Measurements from ENCODE around the gene CPNE4.
"Not testable (repeated sequence)": the region's sequence is repeated elsewhere in the genome, so short reads cannot be mapped to it uniquely, and the experiment has no call there.

Gene CPNE4

DNA sequence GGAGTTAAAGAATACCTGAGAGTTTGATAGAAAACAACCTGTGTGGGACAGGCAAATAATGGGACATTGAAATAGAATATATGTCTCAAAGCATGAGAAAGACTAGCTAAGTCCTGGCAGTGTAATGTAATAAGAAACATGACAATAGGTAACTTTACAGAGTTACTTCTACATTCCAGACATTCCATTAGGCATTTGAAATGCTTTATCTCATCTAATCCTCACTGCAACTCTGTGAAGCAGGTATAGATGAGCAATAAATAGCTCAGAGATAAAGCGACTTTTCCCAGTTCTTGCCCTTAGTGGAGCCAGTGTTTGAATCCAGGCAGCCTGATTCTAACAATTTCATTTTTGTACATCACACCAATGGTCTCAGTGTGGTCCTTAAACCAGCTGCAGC is 76.8 kb downstream of the CPNE4 start:
- DNase-seq (ENCODE audit: low read depth), result no peak

- peak; percentile 4 for DNase-seq (ENCODE audit: low read depth)
Observed at GRCh38 chr3:131957511-131957910, 77.3 kb downstream of the CPNE4 start.

DNA sequence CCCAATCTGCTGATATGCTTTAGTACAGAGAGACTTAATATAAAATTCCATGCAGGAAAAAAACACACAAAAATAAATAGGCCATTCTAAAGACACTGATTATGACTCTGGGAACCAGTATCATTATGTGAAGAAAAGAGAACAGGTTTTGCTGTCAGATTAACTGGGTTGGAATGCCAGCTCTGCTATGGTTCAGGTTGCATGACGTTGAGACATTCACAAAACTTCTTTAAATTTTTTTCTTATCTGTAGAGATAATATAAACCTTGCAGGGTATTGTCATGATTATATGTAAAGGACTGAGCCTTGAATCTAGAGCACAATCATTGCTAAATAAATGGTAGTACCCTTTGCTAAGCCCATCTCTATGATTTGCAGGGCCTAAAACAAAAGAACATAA is 86.0 kb downstream of the CPNE4 start:
- no peak for DNase-seq (ENCODE audit: low read depth)

- no peak for DNase-seq (ENCODE audit: low read depth)
Observed at GRCh38 chr3:131944676-131945075, 90.1 kb downstream of the CPNE4 start.

- no peak for DNase-seq (ENCODE audit: low read depth)
Observed at GRCh38 chr3:131933665-131934064, 101.1 kb downstream of the CPNE4 start.

GRCh38 chr3:131928593-131928992 is 106.2 kb downstream of the CPNE4 start:
- DNase-seq (ENCODE audit: low read depth), result no peak

- no peak for DNase-seq (ENCODE audit: low read depth)
Observed at GRCh38 chr3:131925571-131925970, 109.2 kb downstream of the CPNE4 start.

- peak; percentile 31 for DNase-seq (ENCODE audit: low read depth)
Observed at GRCh38 chr3:131922356-131922755, 112.5 kb downstream of the CPNE4 start.

DNA sequence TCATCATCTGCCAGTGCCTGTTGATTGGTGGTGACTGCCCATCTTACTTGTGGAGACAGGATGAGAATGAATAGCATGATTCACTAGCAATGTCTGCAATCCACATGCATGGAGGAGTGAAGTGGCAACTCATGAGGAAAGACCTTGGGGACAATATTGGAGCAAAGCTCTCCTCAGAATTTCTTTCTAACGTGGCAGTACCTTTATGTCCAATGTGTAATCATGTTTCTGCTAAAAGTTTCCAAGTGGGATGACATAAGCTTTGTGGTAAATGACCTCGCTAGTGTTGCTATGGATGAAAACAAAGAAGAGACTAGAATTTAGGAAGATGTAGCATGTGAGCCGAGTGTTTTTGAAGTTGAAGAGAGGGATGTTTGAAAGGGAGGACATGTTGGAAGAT is 117.8 kb downstream of the CPNE4 start:
- DNase-seq (ENCODE audit: low read depth), result peak; percentile 11

DNA sequence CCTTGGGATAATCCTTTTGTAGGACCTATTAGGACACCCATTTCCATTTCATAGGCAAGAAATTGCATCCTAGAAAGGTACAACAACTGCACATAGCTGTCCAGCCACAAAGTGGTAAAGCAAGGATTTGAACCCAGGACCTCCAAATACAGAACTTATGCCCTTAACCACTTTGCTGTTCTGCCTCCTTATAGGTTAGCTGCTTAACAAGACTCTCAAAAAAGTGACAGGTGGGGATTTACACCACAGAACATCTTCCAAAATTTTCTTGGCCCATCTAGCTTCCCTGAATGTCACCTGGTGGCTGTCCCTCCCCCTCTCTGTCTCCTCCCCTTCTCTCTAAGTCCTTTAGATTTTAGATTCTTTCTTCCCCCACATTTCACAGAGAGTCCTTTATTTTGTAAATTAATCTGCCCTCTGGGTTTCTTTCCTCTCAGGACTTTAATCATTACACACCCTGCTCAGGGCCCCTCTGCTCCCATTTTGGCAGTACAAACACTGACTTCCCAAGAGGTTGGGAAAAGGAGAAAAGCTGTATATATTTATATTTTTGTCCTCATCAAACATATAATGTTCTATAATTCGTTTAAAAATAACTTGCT is 120.6 kb downstream of the CPNE4 start:
- DNase-seq (ENCODE audit: low read depth), result no peak

DNA sequence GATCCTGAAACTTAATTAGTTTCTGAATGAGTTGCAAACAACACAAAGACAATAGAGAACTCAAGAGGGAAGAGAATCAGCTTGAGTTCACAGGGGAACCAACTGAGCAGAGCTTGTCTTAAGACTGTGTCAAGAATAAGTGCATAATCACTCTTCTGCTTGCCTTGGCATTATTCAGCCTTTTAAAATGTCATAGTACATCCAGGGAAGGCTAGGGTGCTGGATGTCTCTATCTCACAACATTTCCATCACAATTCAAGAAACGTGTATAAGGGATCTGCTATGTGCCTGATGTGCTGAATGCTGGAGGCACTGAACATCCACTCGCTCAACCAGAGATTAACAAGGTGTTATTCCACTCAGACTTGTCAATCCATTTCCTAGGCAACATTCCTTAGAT is 122.6 kb downstream of the CPNE4 start:
- DNase-seq (ENCODE audit: low read depth), result no peak

DNA sequence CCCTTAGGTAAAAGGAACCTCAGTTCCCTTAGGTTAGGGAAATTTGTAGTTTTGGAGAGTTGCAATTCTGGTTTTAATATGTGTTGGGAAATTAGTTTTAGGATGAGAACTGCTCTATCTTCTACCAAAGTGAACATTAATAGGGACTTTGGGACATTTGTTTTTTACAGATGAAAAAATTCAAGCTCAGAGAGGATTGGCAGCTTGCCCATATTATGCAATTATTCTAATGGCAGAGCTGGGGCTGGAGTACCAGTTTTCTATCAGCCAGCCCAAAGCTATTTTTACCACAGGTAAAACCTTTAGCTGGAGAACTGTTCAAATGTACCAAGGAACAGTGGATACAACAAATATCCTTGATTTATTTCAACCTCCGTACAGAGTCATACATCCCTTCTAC is 127.0 kb downstream of the CPNE4 start:
- DNase-seq (ENCODE audit: low read depth), result no peak

DNA sequence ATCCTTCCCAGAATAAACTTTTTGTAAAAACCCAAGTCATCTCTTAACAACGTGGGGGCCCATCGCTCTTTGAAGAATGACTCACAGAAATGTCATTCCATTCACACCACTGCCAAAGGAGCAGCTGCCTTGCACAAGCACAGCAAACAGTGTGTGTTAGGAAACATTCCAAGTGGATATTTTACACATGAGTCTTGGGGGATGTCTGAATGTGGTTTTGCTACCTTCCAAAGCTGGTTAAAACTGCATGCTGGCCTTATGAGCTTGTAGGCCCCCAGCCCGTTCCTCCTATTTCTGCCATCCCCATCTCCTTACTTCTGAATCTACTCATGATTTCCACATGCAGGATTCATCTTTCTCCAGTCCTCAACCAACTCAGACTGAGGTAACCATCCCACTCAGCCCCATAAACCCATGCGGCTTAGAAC is 130.8 kb downstream of the CPNE4 start:
- DNase-seq (ENCODE audit: low read depth), result peak; percentile 96

DNA sequence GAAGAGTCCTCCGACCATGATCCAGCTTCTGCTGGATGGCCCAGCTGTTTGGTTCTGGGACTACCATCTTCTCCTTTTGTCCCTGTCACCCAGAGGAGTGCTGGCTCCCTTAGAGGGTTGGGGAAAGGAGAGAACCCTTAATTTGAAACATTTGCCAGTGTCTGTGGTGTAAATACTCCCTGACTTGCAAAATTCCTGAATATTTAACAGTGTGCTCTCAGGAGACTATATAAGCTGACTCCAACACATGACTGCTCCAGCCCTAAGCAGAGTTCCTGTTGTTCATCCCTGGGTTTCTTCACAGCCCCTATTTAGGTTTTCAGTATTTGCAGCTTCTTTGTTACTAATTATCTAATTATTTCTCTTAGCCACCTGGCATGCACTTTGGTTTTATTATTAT is 133.1 kb downstream of the CPNE4 start:
- no peak for DNase-seq (ENCODE audit: low read depth)

DNA sequence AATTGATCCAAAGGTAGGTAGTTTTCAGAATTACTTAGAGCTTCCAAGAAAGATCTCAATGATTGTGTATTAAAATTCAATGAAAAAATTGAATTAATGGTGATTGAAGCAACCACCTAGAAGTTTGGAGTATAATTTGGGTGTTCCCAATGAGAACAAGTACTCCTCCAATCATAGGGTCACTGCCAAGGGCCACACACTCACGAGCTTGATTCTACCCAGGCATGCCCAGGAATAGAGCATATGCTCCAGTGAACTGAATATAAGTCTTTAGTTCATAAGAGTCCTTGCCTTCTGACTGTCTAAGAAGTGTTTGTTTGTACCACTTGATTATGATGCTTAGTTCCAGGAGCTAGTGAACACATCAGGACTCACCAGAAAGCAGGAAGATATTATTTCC is 133.9 kb downstream of the CPNE4 start:
- DNase-seq (ENCODE audit: low read depth), result no peak

DNA sequence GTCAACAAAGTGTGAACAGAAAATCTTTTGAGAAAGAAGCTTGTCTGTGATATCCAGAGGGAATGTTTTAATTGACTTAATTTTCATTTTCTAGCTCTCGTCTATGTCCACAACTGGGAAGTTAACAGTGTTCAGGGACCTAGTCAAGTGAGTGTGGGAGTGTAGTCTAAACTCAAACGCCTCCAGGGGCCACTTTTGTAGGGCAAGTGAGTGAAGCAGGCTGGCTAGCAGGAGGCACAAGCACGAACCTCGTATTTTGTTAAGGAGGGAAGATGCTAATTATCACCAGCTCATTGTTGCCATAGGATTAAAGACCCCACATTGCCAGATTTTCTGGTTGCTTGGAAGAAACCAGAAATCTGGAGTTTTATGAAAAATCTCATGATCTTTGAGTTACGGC is 135.8 kb downstream of the CPNE4 start:
- DNase-seq (ENCODE audit: low read depth), result no peak

GRCh38 chr3:131898346-131898745 is 136.5 kb downstream of the CPNE4 start:
- no peak for DNase-seq (ENCODE audit: low read depth)

DNA sequence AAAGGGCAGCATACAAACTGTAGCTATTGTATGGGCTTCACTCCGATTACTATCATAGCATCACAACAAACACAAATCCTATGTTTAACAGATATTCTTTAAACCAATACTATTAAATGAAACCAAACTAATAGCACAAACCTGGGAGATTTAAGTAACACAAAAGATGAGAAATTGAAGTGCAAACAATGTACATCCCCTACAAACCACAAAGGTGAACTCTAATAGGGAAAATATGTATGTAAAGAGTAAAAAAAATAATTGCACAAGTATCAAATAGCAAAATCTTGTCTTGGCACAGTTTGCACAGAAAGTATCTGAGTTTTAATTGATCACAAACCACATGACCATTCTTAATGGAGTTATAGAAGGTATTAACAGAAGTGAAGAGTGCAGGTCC is 138.5 kb downstream of the CPNE4 start:
- DNase-seq (ENCODE audit: low read depth), result no peak

- DNase-seq (ENCODE audit: low read depth), result no peak
Observed at GRCh38 chr3:131895766-131896165, 139.0 kb downstream of the CPNE4 start.

- no peak for DNase-seq (ENCODE audit: low read depth)
Observed at GRCh38 chr3:131892331-131892730, 142.5 kb downstream of the CPNE4 start.

DNA sequence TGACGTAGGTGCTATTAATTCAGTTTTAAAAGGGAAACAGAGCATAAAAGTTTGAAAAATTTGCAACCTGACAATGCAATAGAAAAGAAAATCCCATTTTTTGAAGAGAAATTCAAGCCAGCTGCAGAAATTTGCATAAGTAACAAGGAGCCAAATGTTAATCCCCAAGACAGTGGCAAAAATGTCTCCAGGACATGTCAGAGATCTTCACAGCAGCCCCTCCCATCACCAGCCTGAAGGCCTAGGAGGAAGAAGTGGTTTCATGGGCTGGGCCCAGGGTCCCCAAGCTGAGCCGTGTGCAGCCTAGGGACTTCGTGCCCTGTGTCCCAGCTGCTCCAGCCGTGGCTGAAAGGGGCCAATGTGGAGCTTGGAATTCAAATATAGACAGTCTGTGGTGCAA is 148.9 kb downstream of the CPNE4 start:
- DNase-seq (ENCODE audit: low read depth), result not testable (repeated sequence)

GRCh38 chr3:131883711-131884407 is 151.0 kb downstream of the CPNE4 start:
- no peak for DNase-seq (ENCODE audit: low read depth)

DNA sequence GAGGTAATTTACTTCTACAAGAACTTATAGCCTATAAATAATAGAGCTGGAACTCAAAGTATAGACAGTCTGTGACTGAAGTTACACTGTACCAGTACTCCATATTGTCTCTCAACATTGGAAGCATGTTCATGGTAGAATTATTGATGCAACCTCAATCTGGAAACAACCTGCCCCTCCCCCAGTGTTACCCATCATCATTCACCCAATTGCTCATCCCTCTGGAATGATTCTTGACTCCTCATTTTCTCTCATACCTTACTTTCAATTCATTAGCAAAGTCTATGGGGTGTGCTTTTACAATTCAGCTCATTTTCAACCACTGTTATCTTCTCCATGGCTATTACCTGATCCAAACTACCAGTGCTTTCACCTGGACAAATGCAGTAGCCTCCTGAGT is 151.7 kb downstream of the CPNE4 start:
- DNase-seq (ENCODE audit: low read depth), result no peak

DNA sequence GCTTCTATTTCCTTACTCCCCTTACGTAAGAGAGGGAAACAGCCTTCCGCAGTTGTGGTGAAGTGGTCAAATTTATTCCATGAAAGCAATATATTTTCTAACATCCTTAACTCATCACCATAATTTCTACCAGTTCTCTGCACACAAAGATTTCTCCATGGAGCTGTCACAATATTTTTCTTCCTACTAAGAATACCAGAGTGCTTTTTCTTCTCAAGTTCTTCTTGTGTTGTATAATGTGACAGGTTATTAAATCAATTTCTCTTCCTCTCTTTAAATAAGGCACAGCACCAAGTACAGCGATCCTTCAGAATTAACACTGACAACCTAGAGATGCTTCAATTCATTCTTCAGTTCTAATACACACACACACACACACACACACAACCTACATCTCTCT is 153.0 kb downstream of the CPNE4 start:
- no peak for DNase-seq (ENCODE audit: low read depth)
